Measurements from ENCODE around the gene FGR. TPM values are rescaled to one million over a fixed set of nuclear protein-coding genes. Genes with fewer than 3 reads are reported as not detected.

FGR gene
- total RNA-seq, 2 donors from 2014 or later: 14.2 to 60.0 TPM

- DNase-seq (ENCODE audit: low spot score) (no peak), ATAC-seq (no peak)
- Mint-ChIP-seq H3K27me3 (no peaks in the 10 kb centered on the region), H3K27ac (peak overlapping the region in 1 of 2 donors; percentile 18), H3K36me3 (no peaks in the 10 kb centered on the region), H3K4me1 (ENCODE audit: low read depth in 2 of 2) (peaks cover 30% of the 10 kb centered on the region in 2 donors), H3K9me3 (no peaks in the 10 kb centered on the region), H3K4me3 (no peak overlapping the region)
Observed at GRCh38 chr1:27666294-27666693, 31.3 kb upstream of the FGR start.

GRCh38 chr1:27665016-27665651 lies 30.1 kb upstream of the FGR start:
- Mint-ChIP-seq H3K36me3 (no peaks in the 10 kb centered on the region), H3K27me3 (no peaks in the 10 kb centered on the region), H3K27ac (no peak overlapping the region), H3K4me1 (ENCODE audit: low read depth in 2 of 2) (peaks cover 36 to 42% of the 10 kb centered on the region in 2 donors), H3K4me3 (no peak overlapping the region), H3K9me3 (no peaks in the 10 kb centered on the region)
- ATAC-seq: no peak
- DNase-seq (ENCODE audit: low spot score): no peak

- Mint-ChIP-seq H3K9me3 (no peaks in the 10 kb centered on the region), H3K4me3 (no peak overlapping the region), H3K27ac (no peak overlapping the region), H3K4me1 (ENCODE audit: low read depth in 2 of 2) (peaks cover 40 to 41% of the 10 kb centered on the region in 2 donors), H3K27me3 (no peaks in the 10 kb centered on the region), H3K36me3 (no peaks in the 10 kb centered on the region)
- ATAC-seq: no peak
- DNase-seq (ENCODE audit: low spot score): no peak
Observed at GRCh38 chr1:27664291-27664690, 29.3 kb upstream of the FGR start.

GRCh38 chr1:27662707-27663393 lies 27.9 kb upstream of the FGR start:
- Mint-ChIP-seq H3K4me1 (ENCODE audit: low read depth in 2 of 2) (peaks cover 43 to 45% of the 10 kb centered on the region in 2 donors), H3K9me3 (no peaks in the 10 kb centered on the region), H3K36me3 (no peaks in the 10 kb centered on the region), H3K27me3 (no peaks in the 10 kb centered on the region), H3K27ac (peak overlapping the region; percentile 94 to 99), H3K4me3 (peak overlapping the region; percentile 85)
- peak; percentile 75 to 81 for ATAC-seq
- DNase-seq (ENCODE audit: low spot score): peak; percentile 91

- no peaks in the 10 kb centered on the region for H3K9me3 Mint-ChIP-seq
- H3K27ac Mint-ChIP-seq: peak overlapping the region; percentile 94 to 99
- no peak for DNase-seq (ENCODE audit: low spot score)
- no peaks in the 10 kb centered on the region for H3K27me3 Mint-ChIP-seq
- H3K4me3 Mint-ChIP-seq: peak overlapping the region; percentile 85
- H3K4me1 Mint-ChIP-seq (ENCODE audit: low read depth in 2 of 2): peaks cover 43 to 45% of the 10 kb centered on the region in 2 donors
- no peaks in the 10 kb centered on the region for H3K36me3 Mint-ChIP-seq
- no peak for ATAC-seq
Observed at GRCh38 chr1:27662261-27662660, 27.3 kb upstream of the FGR start.

GRCh38 chr1:27661412-27662075 lies 26.6 kb upstream of the FGR start:
- H3K27ac Mint-ChIP-seq: peak overlapping the region; percentile 94 to 99
- peaks cover 45 to 46% of the 10 kb centered on the region in 2 donors for H3K4me1 Mint-ChIP-seq (ENCODE audit: low read depth in 2 of 2)
- ATAC-seq: no peak
- no peak for DNase-seq (ENCODE audit: low spot score)
- no peaks in the 10 kb centered on the region for H3K27me3 Mint-ChIP-seq
- no peaks in the 10 kb centered on the region for H3K36me3 Mint-ChIP-seq
- no peaks in the 10 kb centered on the region for H3K9me3 Mint-ChIP-seq
- H3K4me3 Mint-ChIP-seq: peak overlapping the region; percentile 80

- Mint-ChIP-seq H3K27ac (peak overlapping the region; percentile 94 to 99), H3K4me1 (ENCODE audit: low read depth in 2 of 2) (peaks cover 45 to 46% of the 10 kb centered on the region in 2 donors)
Observed at GRCh38 chr1:27660300-27660835, 25.4 kb upstream of the FGR start.

GRCh38 chr1:27659497-27660299 lies 24.7 kb upstream of the FGR start:
- DNase-seq (ENCODE audit: low spot score) (peak; percentile 97), ATAC-seq (peak; percentile 85 to 91)
- Mint-ChIP-seq H3K27ac (peak overlapping the region; percentile 94 to 99), H3K9me3 (no peaks in the 10 kb centered on the region), H3K4me3 (peak overlapping the region; percentile 80), H3K4me1 (ENCODE audit: low read depth in 2 of 2) (peaks cover 45 to 50% of the 10 kb centered on the region in 2 donors), H3K27me3 (no peaks in the 10 kb centered on the region), H3K36me3 (no peaks in the 10 kb centered on the region)

More at GRCh38 chr1:27660300-27660835, 25.4 kb upstream of the FGR start:
- ATAC-seq: no peak
- H3K36me3 Mint-ChIP-seq: no peaks in the 10 kb centered on the region
- H3K9me3 Mint-ChIP-seq: no peaks in the 10 kb centered on the region
- H3K4me3 Mint-ChIP-seq: peak overlapping the region; percentile 80
- H3K27me3 Mint-ChIP-seq: no peaks in the 10 kb centered on the region
- DNase-seq (ENCODE audit: low spot score): no peak

GRCh38 chr1:27658951-27659496 lies 24.0 kb upstream of the FGR start:
- peak overlapping the region; percentile 94 to 99 for H3K27ac Mint-ChIP-seq
- H3K27me3 Mint-ChIP-seq: no peaks in the 10 kb centered on the region
- H3K9me3 Mint-ChIP-seq: no peaks in the 10 kb centered on the region
- peak; percentile 2 to 6 for ATAC-seq
- DNase-seq (ENCODE audit: low spot score): peak; percentile 76
- no peaks in the 10 kb centered on the region for H3K36me3 Mint-ChIP-seq
- H3K4me1 Mint-ChIP-seq (ENCODE audit: low read depth in 2 of 2): peaks cover 45 to 50% of the 10 kb centered on the region in 2 donors
- peak overlapping the region; percentile 80 for H3K4me3 Mint-ChIP-seq

- peaks cover 28 to 38% of the 10 kb centered on the region in 2 donors for H3K4me1 Mint-ChIP-seq (ENCODE audit: low read depth in 2 of 2)
- H3K4me3 Mint-ChIP-seq: no peak overlapping the region
- DNase-seq (ENCODE audit: low spot score) (no peak), ATAC-seq (no peak)
- H3K9me3 Mint-ChIP-seq: no peaks in the 10 kb centered on the region
- H3K27ac Mint-ChIP-seq: no peak overlapping the region
- no peaks in the 10 kb centered on the region for H3K36me3 Mint-ChIP-seq
- no peaks in the 10 kb centered on the region for H3K27me3 Mint-ChIP-seq
Observed at GRCh38 chr1:27656157-27656893, 21.3 kb upstream of the FGR start.

GRCh38 chr1:27655151-27655937 lies 20.4 kb upstream of the FGR start:
- Mint-ChIP-seq H3K36me3 (no peaks in the 10 kb centered on the region), H3K4me3 (no peak overlapping the region), H3K27me3 (no peaks in the 10 kb centered on the region), H3K27ac (peak overlapping the region in 1 of 2 donors; percentile 64), H3K4me1 (ENCODE audit: low read depth in 2 of 2) (peaks cover 28 to 34% of the 10 kb centered on the region in 2 donors), H3K9me3 (no peaks in the 10 kb centered on the region)
- no peak for ATAC-seq
- peak; percentile 22 for DNase-seq (ENCODE audit: low spot score)
